A549 treated with AZD9567 at 1 μM for 4 hours (cell line): ENCODE measurements around the gene HOXA3. TPM values are rescaled to one million over a fixed set of nuclear protein-coding genes. Genes with fewer than 3 reads are reported as not detected.

Source experiments
- total RNA-seq: library from RNA; stranded (reverse); fragments of 200-300 nt; extraction: Qiagen RNA extraction; gene quantifications from 5 replicates; pipeline ENCODE4 v1.2.3, GENCODE V29; 2022; ENCODE audit not compliant: insufficient read depth

Gene HOXA3
- total RNA-seq = 3.6 to 6.3 TPM (median 5.2 TPM) in 5 replicates

DNA sequence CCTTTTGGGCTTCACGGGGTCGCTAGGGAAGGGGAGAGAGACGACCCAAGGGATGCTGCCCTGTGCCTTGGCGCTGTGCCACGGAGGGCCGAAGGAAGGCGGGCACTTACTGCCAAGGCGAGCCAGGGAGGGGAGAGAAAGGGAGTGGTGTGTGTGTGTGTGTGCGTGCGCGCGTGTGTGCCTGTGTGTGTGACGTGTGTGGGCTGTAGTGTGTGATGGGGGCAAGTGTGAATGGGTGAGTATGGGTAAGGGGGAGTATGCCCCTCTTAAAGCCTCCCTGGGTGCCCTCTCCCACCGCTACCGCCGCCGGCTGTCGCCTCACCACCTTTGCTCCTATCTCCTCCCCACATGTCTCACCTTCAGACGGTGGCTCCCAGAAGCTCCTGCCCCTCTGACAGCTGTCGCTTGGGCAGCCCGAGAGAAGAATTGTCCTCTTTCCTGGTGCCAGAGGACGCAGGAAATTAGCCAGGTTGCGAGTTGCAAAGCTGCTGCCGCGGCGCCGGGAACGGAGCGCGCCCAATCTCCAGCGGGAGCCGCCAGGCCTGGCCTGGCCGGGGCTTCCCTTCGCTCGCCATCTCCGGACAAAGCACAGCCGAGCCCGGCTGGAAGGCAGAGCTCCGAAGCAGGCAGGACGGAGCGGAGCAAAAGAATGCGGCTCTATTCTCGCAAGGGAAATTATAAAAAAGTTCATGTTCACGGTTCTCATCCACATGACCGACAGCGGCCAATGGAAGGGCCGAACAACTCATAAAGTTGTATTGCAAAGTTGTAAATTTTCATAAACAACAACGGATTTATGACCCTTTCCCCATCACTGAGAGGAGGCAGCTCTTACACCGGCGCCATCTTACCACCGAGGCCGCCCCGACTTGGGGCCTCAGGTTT lies at the start of gene HOXA3:
TSS of gene HOXA3 (minus strand) at position 653 of the 885 bp plus-strand sequence. CDS start 41,943 bp downstream, outside the sequence.

DNA sequence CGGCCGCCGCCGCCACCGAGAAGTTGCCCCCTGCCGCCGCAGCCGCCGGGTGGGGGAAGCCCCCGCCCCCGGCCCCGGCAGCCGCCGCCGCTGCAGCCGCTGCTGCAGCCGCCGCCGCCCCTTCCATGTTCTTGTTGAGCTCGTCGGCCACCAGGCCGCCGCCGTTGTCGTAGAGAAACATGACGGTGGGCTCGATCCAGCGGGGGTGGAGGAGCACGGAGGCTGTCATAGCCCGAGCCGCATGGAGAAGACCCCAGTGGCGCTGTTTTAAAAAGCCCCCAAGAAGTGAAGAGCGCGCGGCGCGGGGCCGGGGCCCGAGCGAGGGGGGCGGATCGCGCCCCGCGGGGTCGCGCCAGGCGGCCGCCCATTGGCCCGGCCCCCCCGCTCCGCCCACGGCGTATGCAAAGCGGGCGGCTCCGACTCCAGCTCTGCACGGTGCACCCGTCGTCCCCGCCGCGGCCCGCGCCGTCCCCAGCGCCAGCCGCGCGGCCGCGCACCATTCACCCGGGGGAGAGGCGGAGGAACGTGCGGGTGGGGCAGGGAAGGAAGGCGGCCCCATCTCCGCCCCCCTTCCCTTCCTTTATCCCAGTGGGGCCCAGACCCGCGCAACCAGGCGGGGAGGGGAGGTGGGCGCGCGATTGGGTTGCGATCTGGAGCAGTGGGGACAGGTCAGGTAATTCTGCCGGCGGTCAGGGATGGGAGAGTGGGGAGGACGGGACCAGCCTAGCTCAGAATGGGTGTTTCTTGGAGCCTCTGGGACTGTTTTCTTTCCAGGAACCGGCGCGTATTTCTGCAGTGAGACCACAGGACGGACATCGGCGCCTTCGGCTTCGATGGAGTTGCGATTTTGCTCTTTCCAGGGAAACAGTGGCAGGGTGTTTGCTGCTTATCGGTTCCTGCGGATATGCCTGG lies 47.7 kb upstream of the HOXA3 start, which contains the start of gene HOXA13:
TSS of gene HOXA13 (minus strand) at position 243 of the 912 bp plus-strand sequence. CDS start at position 229, 14 bp downstream.

DNA sequence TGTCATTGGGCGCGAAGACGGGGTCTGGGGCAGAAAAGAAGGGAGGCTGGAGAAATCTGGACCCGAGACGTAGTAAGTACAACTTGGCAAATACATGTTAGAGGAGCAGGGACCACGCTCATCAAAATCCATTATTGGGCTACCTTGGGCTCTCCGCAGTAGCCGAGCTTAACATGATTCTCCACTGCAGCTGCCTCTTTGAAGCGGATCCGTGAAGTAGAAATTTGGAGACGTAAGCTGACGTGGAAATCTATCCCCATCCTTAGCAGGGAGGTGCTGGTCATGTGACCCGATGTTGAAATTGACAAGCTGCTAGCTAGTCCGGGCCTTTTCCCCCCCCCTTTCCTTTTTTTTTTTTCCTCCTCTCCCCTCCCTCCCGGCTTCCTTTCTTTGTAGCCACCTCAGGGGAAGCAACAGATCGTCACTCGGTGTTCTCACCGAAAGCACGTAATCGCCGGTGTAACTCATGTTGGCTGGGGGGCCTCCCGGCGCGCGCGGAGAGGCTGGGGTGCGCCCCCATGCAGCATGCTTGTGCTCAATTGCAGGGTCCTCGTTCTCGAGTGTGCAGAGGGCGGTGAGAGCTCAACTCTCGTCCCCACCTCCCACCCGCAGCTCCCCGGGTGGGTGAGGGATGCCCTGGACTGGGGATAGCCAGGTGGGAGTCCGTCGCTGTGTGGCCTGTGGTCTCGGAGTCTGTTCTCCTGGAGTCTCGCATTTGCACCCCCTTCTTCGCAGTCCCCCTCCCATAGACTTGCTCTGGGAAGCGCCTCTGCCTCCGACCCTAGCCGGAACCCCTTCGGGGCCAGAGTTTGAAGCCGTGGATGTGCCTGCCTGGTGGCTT lies 32.9 kb upstream of the HOXA3 start, which contains the start of gene HOXA11:
TSS of gene HOXA11 (minus strand) at position 220 of the 841 bp plus-strand sequence. CDS start at position 132, 88 bp downstream.

DNA sequence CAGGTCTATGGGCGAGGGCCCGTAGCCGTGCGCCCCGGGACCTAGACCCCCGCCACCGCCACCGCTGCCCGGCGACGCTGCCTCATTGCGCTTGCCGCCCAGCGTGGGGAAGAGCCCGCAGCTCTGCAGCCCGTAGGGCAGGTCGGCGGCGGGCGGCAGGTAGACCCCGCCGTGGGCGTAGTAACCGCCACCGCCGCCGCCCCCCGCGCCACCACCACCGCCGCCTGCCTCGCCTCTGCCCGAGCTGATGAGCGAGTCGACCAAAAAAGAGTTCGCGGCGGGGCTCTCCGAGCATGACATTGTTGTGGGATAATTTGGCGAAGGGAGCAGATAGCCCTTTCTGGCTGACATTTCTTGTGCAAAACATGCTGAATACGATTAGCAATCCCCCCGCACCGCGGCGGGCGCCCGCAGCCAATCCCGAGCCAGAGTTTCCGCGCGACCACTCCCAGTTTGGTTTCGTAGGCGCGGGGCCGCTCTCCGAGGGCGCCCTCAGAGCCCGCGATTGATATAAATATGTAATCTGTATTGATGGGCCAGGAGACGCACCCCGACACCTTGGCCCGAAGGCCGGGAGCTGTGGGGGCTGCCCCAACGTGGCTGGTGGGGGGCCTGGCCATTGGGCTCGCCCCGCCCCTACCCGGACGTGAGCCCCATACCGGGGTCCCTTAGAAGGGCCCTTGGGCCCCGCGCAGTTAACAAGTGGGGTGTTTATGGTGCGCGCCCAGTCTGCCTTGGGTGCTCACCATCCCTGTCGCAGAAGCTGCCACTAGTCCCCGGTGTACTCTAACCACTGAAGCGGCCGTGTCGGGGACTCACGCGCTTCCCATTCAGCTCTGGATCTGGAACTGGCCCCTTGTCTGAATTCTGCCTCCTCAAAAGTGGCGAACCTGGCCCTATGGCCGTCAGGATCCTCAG lies 21.8 kb upstream of the HOXA3 start, which contains the start of gene HOXA10:
TSS of gene HOXA10 (minus strand) at position 365 of the 918 bp plus-strand sequence. CDS start at position 351, 14 bp downstream.

DNA sequence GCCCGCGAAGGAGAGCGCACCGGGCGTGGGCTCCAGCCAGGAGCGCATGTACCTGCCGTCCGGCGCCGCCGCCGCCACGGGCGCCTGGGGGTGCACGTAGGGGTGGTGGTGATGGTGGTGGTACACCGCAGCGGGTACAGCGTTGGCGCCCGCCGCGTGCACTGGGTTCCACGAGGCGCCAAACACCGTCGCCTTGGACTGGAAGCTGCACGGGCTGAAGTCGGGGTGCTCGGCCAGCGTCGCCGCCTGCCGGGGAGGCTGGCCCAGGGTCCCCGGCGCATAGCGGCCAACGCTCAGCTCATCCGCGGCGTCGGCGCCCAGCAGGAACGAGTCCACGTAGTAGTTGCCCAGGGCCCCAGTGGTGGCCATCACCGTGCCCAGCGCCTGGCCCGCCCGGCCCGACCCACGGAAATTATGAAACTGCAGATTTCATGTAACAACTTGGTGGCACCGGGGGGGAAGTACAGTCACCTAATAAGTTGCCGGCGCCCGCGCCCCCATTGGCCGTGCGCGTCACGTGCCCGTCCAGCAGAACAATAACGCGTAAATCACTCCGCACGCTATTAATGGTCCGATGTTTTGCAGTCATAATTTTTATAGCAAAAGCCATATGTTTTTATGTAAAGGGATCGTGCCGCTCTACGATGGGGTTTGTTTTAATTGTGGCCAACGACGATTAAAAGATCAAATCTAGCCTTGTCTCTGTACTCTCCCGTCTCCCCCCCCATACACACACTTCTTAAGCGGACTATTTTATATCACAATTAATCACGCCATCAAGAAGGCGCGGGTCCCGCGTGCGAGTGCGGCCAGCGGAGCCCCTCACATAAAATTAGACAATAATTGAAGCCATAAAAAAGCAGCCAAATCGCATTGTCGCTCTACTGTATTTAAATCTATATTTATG lies 13.0 kb upstream of the HOXA3 start, which contains the start of gene HOXA9:
TSS of gene HOXA9 (minus strand) at position 449 of the 907 bp plus-strand sequence. CDS start at position 369, 80 bp downstream.

DNA sequence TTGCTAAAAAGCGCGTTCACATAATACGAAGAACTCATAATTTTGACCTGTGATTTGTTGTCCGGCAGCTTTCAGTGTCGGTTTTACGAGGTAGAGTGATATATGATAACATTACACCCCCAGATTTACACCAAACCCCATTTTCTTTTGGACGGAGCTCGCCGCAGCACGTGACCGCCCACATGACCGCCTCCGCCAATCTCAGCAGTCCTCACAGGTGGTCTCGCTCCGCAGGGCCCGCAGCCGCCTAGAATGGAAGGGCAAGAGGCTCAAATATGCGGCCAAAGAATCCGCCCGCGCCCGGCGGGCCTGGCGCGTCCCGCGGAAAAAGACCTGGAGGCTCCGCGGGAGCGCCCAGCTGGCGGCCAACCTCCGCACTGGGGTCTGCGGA lies 4.1 kb upstream of the HOXA3 start, which contains the start of gene HOXA7:
TSS of gene HOXA7 (minus strand) at position 168 of the 391 bp plus-strand sequence. CDS start at position 38, 130 bp downstream.

DNA sequence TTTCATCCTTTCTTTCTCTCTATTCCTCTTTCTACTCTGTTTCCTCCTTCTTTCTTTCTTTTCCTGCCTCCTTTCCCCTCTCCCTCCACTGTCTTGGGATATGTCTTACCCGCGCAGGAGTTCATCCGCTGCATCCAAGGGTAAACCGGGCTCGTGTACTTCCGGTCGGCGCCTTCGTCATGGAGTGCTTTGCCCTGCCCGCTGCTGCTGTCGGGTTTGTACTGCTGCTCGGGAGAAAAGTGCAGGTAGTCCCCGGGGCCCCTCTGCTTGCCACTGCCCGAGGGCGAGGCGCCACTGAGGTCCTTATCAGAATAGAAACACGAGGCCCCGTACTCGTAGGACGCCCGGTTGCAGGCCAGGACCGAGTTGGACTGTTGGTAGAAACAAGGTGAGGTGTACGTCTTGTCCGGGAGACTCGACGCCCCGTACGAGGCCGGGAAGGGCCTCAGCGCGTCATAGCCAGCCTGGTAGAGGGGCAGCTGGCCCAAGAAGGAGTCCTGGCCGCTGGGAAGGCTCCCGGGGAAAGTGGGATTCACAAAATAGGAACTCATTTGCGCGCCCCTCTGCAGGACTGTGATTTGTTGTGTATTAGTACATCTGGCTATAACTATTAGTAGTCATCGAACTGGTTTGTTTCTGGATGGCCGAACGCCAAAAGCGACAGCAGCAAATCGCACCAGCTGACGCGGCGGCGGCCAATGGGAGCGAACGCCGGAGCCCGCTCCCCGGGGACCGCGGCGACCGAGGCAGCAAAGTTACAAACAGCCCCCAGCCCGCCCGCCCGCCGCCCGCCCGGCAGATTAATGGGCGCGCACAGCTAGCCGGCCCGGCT lies 5.0 kb downstream of the HOXA3 start, which contains the start of gene HOXA6:
TSS of gene HOXA6 (minus strand) at position 576 of the 832 bp plus-strand sequence. CDS start at position 551, 25 bp downstream.

DNA sequence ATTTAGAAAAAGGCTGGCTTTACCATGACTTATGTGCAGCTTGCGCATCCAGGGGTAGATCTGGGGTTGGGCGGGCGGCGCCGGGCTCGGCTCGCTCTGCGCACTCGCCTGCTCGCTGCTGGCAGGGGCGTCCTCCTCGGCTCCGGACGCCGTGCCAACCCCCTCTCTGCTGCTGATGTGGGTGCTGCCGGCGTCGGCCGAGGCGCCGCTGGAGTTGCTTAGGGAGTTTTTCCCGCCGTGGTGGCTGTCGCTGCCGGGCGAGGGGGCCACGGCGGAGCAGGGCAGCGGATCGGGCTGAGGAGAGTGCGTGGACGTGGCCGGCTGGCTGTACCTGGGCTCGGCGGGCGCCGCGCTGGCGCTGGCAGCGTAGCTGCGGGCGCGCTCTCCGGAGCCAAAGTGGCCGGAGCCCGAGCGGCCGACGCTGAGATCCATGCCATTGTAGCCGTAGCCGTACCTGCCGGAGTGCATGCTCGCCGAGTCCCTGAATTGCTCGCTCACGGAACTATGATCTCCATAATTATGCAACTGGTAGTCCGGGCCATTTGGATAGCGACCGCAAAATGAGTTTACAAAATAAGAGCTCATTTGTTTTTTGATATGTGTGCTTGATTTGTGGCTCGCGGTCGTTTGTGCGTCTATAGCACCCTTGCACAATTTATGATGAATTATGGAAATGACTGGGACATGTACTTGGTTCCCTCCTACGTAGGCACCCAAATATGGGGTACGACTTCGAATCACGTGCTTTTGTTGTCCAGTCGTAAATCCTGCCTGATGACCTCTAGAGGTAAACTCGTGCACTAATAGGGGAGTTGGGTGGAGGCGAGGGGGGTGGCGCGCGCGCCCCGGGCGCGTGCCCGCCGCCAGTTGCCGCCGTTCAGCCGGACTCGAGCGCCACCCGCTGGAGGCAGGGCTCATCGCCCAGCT lies 9.1 kb downstream of the HOXA3 start, which contains the start of gene HOXA5:
TSS of gene HOXA5 (minus strand) at position 659 of the 927 bp plus-strand sequence. CDS start at position 585, 74 bp downstream.

DNA sequence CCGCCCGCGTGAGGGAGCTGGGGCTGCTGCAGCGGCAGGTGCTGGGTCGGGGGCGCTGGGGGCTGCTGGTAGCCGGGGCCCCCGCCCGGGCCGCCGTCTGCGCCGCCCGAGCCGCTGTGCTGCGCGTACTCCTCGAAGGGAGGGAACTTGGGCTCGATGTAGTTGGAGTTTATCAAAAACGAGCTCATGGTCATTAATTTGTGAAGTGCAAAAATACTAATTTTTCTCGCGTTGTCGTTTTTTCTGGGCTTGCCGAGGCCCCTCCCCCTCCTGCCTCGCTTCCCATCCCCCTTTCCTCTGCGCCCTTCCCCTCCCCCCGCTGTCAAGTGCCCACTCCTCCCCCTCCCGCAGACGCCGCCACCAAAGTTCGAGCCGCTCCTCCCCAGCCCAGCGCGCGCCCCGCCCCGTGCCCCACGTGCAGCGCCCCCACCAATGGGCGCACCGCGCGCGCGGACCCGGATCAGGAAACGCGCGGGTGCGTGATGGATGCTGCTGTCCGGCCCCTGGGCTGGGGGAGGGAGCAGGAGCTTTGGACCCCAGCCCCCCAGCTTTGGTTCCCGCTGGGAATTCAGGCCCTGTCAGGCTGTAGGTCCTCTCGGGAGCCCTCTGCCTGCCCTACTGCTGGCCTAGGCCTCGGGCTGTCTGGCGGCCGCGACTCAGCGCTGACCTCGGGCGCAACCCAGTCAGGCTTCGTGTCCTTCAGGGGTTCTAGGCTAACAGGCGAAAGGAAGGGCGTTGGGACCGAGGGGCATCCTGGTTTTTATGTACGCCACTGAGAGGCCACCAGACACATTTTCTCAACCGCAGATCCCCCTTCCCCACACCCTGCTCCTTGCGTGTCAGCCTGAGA lies 21.6 kb downstream of the HOXA3 start, which contains the start of gene HOXA4:
TSS of gene HOXA4 (minus strand) at position 218 of the 850 bp plus-strand sequence. CDS start at position 194, 24 bp downstream.

DNA sequence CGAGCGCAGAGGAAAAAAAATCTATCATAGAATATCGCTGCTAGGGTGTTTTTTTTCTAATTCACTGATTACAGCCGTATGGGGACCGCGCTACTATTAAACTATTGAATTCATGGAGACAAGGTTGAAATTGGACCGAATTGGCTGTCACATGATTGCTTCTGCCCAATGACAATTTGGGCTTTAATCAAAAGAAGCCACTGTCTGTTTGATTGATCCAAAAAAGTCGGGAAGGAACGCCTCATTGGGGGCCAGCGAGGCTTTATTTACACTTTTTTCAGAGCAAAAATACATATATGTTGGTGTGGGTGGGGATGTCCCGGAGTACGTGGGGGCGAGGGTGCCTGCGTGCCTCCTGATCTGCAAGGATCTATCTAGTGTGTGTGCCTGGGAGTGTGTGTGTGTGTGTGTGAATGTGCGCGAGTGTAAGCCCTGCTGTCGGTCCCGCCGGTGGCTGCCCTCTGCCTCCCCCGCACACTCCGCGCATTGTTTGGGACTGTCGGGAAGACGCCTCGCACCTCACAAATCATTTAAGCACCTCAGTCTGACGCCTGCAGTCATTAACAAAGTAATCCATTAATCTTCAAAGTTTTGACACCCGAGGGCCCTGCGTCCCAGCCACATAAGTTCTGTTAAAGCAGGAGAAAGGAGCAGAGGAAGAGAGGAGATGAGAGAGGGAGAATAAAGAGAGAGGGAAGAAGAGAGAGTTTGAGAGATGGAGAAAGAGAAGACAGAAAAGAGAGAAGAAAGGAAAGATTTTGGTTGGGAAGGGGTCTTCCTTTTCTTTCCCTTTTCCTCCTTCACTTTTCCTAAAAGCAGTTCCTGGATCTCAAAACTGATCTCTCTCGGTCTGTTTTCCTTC lies 49.6 kb downstream of the HOXA3 start, which contains the start of gene HOXA2:
TSS of gene HOXA2 (minus strand) at position 103 of the 862 bp plus-strand sequence. CDS start 183 bp downstream, outside the sequence.

DNA sequence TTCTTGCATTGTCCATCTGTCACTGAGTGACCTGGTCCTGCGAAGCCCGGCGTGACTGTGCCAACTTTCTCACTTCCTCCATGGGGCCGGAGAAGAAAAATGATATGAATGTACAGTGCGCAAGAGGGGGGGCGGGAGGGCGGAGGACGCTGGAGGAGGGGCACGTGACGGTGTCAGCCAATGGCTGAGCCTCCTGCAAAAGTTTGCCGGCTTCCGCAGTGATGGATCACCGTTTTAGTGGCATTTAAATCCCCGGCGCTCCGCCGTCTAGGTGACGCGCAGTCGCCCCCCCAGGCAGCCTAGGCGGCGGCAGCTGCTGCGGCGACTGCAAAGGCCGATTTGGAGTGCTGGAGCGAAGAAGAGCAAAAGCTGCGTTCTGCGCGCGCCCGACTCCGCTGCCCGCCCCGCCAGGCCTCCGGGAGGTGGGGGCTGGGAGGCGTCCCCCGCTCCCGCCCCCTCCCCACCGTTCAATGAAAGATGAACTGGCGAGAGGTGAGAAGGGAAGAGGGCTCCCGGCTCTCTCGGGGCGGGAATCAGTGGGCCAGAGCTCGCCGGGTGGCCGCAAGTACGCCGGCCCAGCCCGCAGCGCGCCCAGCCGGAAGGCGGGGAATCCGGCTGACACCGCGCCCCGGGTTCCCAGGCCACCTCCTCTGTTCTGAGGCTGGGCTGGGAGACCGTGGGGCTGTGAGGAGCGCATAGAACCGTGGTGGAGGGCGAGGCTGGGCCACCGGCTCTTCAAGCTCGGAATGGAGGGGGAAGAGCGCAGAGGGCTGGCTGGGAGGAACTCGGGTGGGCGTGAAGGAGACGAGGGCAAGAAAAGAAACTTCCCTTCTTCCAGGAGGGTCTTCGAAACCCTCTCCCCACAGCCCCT lies 56.3 kb downstream of the HOXA3 start, which contains the start of gene HOXA1:
TSS of gene HOXA1 (minus strand) at position 104 of the 871 bp plus-strand sequence. CDS start at position 16, 88 bp downstream.

